Measurements from ENCODE around the gene GDF10. TPM values are rescaled to one million over a fixed set of nuclear protein-coding genes. Genes with fewer than 3 reads are reported as not detected.
A peak's percentile ranks its signal among the peaks of the same experiment; 100 is the strongest.

Gene GDF10
- total RNA-seq, 1 donor from 2014 or later, result 46.8 TPM

DNA sequence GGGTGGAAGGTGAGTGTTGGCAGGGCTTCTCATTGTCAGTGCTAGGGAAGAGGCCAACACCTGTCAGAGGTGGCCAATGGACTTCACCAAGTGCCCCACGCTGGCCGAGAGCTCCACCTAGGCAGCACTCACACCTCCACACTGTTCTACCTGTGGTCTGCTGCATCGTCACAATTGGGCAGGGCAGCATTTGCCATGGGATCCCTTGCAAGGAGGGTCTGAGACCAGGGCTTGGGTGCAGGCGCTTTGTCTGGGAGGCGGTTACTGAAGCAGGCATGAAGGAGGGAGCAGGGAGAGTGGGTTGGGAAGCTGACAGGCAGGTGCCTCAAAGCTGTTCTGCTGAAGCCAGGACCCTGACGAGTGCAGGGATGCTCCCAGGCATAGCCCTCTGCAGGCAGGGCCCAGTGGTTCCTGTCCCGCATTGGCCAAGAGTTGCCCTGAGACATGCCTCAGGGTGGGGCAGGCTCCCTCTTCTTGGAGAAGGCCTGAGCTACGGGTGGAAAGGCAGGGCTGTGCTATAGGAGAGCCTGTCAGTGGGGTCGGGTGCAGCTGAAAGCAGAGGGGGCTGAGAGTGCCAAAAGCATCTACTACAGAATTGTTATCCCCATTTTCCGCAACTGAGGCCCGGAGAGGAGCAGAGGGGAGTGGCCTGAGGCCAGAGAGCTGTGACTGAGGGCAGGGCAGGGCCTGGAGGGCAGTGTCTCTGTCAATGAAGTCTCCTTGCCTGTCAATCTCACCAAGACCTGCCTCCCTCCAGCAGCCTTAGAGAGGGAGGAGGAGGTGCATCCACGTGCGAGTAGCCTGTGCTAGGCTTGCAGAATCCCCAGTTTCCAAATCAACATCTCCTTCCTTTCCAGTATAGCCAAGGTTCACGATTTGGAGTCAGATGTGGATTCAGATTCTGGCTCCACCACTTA, 52.2 kb downstream of the GDF10 start:
- no peak for DNase-seq (ENCODE audit: extremely low spot score, unreplicated experiment)
- H3K4me3 Mint-ChIP-seq, result no peak overlapping the region
- TF ChIP-seq, protein P1, sequence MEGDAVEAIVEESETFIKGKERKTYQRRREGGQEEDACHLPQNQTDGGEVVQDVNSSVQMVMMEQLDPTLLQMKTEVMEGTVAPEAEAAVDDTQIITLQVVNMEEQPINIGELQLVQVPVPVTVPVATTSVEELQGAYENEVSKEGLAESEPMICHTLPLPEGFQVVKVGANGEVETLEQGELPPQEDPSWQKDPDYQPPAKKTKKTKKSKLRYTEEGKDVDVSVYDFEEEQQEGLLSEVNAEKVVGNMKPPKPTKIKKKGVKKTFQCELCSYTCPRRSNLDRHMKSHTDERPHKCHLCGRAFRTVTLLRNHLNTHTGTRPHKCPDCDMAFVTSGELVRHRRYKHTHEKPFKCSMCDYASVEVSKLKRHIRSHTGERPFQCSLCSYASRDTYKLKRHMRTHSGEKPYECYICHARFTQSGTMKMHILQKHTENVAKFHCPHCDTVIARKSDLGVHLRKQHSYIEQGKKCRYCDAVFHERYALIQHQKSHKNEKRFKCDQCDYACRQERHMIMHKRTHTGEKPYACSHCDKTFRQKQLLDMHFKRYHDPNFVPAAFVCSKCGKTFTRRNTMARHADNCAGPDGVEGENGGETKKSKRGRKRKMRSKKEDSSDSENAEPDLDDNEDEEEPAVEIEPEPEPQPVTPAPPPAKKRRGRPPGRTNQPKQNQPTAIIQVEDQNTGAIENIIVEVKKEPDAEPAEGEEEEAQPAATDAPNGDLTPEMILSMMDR (conservative IDR thresholded peaks at IDR 0.05), result no peak
- peaks cover 5% of the 10 kb centered on the region for H3K27me3 Mint-ChIP-seq
- H3K36me3 Mint-ChIP-seq, result no peaks in the 10 kb centered on the region
- no peaks in the 10 kb centered on the region for H3K4me1 Mint-ChIP-seq (ENCODE audit: unreplicated experiment)
- no peaks in the 10 kb centered on the region for H3K9me3 Mint-ChIP-seq
- H3K27ac Mint-ChIP-seq, result no peak overlapping the region

DNA sequence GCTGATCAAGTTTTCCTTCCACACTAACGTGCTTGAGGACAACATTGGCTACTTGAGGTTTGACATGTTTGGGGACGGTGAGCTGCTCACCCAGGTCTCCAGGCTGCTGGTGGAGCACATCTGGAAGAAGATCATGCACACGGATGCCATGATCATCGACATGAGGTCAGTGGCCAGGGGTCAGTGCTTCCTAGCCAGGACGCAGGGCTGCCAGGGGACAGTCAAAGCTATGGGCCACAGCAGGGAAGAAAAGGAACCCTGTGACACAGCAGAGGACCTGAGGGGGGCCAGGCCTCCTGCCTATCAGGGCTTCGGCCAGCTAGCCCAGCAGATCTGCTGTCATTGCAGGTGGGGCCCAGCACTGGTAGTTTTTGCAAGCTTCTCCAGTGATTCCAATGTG, 53.4 kb downstream of the GDF10 start:
- Mint-ChIP-seq H3K27me3 (no peaks in the 10 kb centered on the region), H3K27ac (no peak overlapping the region), H3K4me1 (ENCODE audit: unreplicated experiment) (no peaks in the 10 kb centered on the region), H3K9me3 (no peaks in the 10 kb centered on the region), H3K36me3 (no peaks in the 10 kb centered on the region), H3K4me3 (no peak overlapping the region)
- DNase-seq (ENCODE audit: extremely low spot score, unreplicated experiment), result no peak
- TF ChIP-seq, protein P1 (conservative IDR thresholded peaks at IDR 0.05), result no peak

DNA sequence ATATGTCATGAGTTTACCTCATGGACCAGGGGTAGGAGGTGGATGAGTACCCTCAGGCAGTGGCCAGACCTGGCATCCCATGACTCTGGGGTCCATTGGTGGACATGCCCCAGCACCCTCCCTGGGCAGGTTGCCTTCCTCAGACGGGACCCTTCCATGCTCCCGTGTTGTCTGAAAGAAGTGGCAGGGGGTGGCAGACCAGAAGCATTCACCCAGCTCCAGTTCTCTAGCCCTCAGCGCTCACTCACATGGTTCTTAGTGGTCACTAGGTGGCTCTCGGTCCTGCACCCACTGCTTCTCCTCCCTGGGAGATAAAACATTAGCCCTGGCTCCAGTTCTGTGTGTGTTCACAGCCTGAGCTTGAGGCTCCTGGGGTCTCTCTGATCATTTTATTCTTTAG, 54.2 kb downstream of the GDF10 start:
- DNase-seq (ENCODE audit: extremely low spot score, unreplicated experiment), result no peak

DNA sequence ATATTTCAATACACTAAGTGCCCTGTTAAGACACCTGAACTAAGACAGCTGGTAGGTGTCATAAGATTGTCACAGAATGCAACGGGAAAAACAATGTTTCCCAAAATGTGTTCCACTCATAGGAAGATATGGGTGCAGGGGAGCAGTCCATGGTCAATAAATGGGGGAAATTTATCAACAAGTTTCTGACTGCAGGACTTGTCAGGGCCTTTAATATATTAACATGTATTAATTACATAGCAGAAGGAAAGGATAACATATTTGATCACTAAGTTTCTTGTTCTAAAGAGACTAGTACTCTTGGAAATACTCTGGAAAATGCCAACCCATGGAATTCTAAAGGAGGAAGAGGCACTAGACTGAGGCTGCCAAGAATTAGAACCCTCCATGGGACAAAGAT, 54.9 kb downstream of the GDF10 start:
- no peak for DNase-seq (ENCODE audit: extremely low spot score, unreplicated experiment)
- H3K9me3 Mint-ChIP-seq, result no peaks in the 10 kb centered on the region
- H3K27ac Mint-ChIP-seq, result no peak overlapping the region
- H3K36me3 Mint-ChIP-seq, result no peaks in the 10 kb centered on the region
- no peaks in the 10 kb centered on the region for H3K4me1 Mint-ChIP-seq (ENCODE audit: unreplicated experiment)
- no peaks in the 10 kb centered on the region for H3K27me3 Mint-ChIP-seq
- TF ChIP-seq, protein P1 (conservative IDR thresholded peaks at IDR 0.05), result no peak
- no peak overlapping the region for H3K4me3 Mint-ChIP-seq

More for the DNA sequence above, 54.2 kb downstream of the GDF10 start:
- H3K27ac Mint-ChIP-seq, result no peak overlapping the region
- no peaks in the 10 kb centered on the region for H3K4me1 Mint-ChIP-seq (ENCODE audit: unreplicated experiment)
- H3K9me3 Mint-ChIP-seq, result no peaks in the 10 kb centered on the region
- no peaks in the 10 kb centered on the region for H3K36me3 Mint-ChIP-seq
- H3K4me3 Mint-ChIP-seq, result no peak overlapping the region
- no peaks in the 10 kb centered on the region for H3K27me3 Mint-ChIP-seq
- TF ChIP-seq, protein P1 (conservative IDR thresholded peaks at IDR 0.05), result peak; percentile 27

DNA sequence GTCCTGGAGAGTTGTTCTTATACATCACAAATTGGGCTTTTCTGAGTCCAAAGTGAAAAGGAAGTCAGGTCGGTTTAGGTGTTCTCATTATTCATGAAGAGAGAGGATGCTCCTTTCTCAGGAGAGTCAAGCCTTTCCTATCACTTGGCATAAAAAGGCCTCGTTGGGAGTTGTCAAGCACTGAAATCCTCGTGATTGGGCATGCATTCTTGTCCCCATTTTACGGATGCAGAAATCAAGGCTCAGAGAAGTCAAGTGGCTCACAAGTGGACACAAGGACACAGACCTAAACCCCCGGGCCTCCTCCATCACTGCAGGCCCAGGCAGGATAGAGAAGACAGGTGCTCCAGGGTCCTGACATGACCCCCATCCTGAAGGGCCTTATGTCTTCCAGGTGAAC, 56.7 kb downstream of the GDF10 start:
- Mint-ChIP-seq H3K27ac (no peak overlapping the region), H3K27me3 (no peaks in the 10 kb centered on the region), H3K4me1 (ENCODE audit: unreplicated experiment) (no peaks in the 10 kb centered on the region), H3K36me3 (no peaks in the 10 kb centered on the region), H3K9me3 (no peaks in the 10 kb centered on the region), H3K4me3 (no peak overlapping the region)
- no peak for DNase-seq (ENCODE audit: extremely low spot score, unreplicated experiment)
- TF ChIP-seq, protein P1 (conservative IDR thresholded peaks at IDR 0.05), result no peak

Data from type B pancreatic cell (in vitro differentiated cells).